Breast epithelium (tissue), 4 donors: ENCODE data around the gene CNTN5. TPM values are rescaled to one million over a fixed set of nuclear protein-coding genes. Genes with fewer than 3 reads are reported as not detected.

Source experiments
- DNase-seq, 2 donors: peaks; one replicate each; pipeline ENCODE4 v3.0.0-alpha.2; 2019; ENCODE audit warnings: low spot score in 2 of 2
- H3K27ac ChIP-seq, 2 donors: fragments of 200-600 bp; sonication (generic) in 1 of 2; one replicate each; pipeline ENCODE4 v1.5.1; 2016 to 2019; ENCODE audit warnings: mild to moderate bottlenecking in 1 of 2
- H3K27me3 ChIP-seq, 2 donors: fragments of 200-600 bp; sonication (generic) in 1 of 2; one replicate each; pipeline versions ENCODE4 v1.5.1 to v1.6.0; 2017 to 2019; ENCODE audit warnings: control low read depth in 1 of 2, mild to moderate bottlenecking in 1 of 2
- H3K36me3 ChIP-seq: fragments of 200-600 bp; one replicate; pipeline ENCODE4 v1.5.1; 2019
- H3K4me1 ChIP-seq, 2 donors: fragments of 200-600 bp; sonication (generic); one replicate each; pipeline ENCODE4 v1.5.1; 2016 to 2019; ENCODE audit warnings: control low read depth in 1 of 2
- H3K4me3 ChIP-seq, 3 donors: fragments of 200-600 bp; sonication (generic); 1 replicate in 2 of 3; 2 replicates in 1 of 3; pipeline ENCODE4 v1.5.1; 2016 to 2019; ENCODE audit warnings: mild to moderate bottlenecking in 3 of 3, moderate library complexity in 2 of 3
- H3K9me3 ChIP-seq, 2 donors: fragments of 200-600 bp; sonication (generic) in 1 of 2; one replicate each; pipeline ENCODE4 v1.5.1; 2016 to 2019; ENCODE audit warnings: control low read depth in 1 of 2
- POLR2A ChIP-seq: fragments of 450-650 bp; IDR thresholded peaks from one replicate; pipeline ENCODE4 v1.6.1; 2016; ENCODE audit warnings: antibody characterized with exemption, mild to moderate bottlenecking, moderate library complexity
- POLR2AphosphoS5 ChIP-seq, 3 donors: sonication (generic); formaldehyde crosslinking; IDR thresholded peaks; one replicate each; pipeline ENCODE4 v1.6.1; 2017; ENCODE audit warnings: antibody characterized with exemption in 3 of 3
- intact Hi-C: fragments of 100-400 bp; cut with DNase I; formaldehyde crosslinking; loops from one replicate; pipeline ENCODE4 v1.15.1; 2023; ENCODE audit warnings: low total_unique reads
- total RNA-seq, 3 donors: library from RNA; depleted of rRNA; stranded (reverse); fragments of >200 nt; gene quantifications; one replicate each; pipeline ENCODE4 v1.1.0, GENCODE V29; 2016
- TF ChIP-seq, protein P1 (sequence below), 3 donors: fragments of 450-650 bp; IDR thresholded peaks; one replicate each; pipeline ENCODE4 v1.5.1; 2016 to 2017; ENCODE audit warnings: antibody characterized with exemption in 3 of 3, mild to moderate bottlenecking in 3 of 3, moderate library complexity in 3 of 3

The CNTN5 gene
- total RNA-seq, 3 donors from 2014 or later = not detected

DNA sequence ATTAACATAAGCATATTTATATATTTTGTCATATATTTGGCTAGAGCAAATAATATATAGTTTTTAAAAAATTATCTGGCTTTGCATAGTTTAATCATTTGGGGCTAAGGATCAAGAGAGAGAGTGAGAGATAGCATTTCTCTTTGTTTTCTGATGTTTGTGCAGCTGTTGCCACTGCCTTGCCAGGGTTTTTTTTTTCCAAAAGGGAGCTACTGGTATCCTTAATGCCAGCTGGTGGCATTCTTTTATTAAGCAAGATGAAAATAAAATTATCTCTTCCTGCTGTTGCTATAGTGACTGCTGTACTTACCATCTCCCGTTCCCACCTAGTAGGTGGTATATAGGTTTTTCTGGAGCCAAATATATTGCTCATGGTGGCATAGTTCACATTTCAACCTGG is 873.1 kb downstream of the CNTN5 start:
- no peak overlapping the region for H3K27ac ChIP-seq
- no peaks in the 10 kb centered on the region for H3K4me1 ChIP-seq
- intact Hi-C loops = no loop called here
- no peak overlapping the region for H3K4me3 ChIP-seq
- TF ChIP-seq POLR2AphosphoS5 (IDR thresholded peaks at IDR 0.05) (no peak), POLR2A (no peak)
- TF ChIP-seq, protein P1, sequence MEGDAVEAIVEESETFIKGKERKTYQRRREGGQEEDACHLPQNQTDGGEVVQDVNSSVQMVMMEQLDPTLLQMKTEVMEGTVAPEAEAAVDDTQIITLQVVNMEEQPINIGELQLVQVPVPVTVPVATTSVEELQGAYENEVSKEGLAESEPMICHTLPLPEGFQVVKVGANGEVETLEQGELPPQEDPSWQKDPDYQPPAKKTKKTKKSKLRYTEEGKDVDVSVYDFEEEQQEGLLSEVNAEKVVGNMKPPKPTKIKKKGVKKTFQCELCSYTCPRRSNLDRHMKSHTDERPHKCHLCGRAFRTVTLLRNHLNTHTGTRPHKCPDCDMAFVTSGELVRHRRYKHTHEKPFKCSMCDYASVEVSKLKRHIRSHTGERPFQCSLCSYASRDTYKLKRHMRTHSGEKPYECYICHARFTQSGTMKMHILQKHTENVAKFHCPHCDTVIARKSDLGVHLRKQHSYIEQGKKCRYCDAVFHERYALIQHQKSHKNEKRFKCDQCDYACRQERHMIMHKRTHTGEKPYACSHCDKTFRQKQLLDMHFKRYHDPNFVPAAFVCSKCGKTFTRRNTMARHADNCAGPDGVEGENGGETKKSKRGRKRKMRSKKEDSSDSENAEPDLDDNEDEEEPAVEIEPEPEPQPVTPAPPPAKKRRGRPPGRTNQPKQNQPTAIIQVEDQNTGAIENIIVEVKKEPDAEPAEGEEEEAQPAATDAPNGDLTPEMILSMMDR (IDR thresholded peaks at IDR 0.05) = no peak
- no peaks in the 10 kb centered on the region for H3K36me3 ChIP-seq
- DNase-seq = no peak
- peaks cover 12 to 21% of the 10 kb centered on the region in 2 donors for H3K9me3 ChIP-seq
- no peaks in the 10 kb centered on the region for H3K27me3 ChIP-seq

DNA sequence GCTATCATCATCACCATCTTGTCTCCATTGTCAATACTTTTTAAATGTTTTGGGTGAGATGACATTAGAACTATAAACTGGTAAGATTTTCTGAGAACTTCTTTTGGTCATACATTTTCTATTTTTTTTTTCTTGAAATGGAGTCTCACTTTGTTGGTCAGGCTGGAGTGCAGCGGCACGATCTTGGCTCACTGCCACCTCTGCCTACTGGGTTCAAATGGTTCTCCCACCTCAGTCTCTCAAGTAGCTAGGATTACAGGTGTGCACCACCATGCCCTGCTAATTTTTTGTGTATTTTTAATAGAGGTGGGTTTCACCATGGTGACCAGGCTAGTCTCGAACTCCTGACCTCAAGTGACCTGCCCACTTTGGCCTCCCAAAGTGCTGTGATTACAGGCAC is 880.4 kb downstream of the CNTN5 start:
- Histone ChIP-seq H3K27me3 (no peaks in the 10 kb centered on the region), H3K4me3 (no peak overlapping the region), H3K27ac (no peak overlapping the region), H3K9me3 (peaks cover 12 to 16% of the 10 kb centered on the region in 2 donors), H3K4me1 (no peaks in the 10 kb centered on the region), H3K36me3 (no peaks in the 10 kb centered on the region)
- intact Hi-C loops = no loop called here
- TF ChIP-seq, protein P1 (IDR thresholded peaks at IDR 0.05) = no peak
- no peak for TF ChIP-seq POLR2AphosphoS5 (IDR thresholded peaks at IDR 0.05)
- DNase-seq = no peak

DNA sequence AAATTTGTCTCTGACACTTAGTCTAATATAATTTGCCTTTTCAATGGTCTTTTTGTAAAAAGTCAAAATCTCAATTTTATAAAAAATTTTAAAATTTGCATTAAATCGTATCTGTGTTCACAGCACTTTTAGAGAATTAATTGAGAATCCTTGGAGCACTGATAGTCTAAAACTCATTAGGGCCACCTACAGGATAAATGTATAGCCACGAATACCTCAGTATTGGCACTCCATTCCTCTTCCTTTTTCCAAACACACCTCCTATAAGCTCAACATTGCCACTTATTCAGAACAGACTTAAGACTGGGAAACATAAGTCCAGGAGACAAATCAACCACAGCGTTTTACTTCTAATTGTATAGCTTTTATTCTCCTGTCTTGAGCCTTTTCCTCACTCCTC is 890.4 kb downstream of the CNTN5 start:
- Histone ChIP-seq H3K36me3 (no peaks in the 10 kb centered on the region), H3K27me3 (no peaks in the 10 kb centered on the region), H3K9me3 (no peaks in the 10 kb centered on the region), H3K4me3 (no peak overlapping the region), H3K4me1 (no peaks in the 10 kb centered on the region), H3K27ac (no peak overlapping the region)
- no peak for DNase-seq
- TF ChIP-seq POLR2A (no peak), POLR2AphosphoS5 (IDR thresholded peaks at IDR 0.05) (no peak)
- TF ChIP-seq, protein P1 (IDR thresholded peaks at IDR 0.05) = no peak
- intact Hi-C loops = no loop called here

DNA sequence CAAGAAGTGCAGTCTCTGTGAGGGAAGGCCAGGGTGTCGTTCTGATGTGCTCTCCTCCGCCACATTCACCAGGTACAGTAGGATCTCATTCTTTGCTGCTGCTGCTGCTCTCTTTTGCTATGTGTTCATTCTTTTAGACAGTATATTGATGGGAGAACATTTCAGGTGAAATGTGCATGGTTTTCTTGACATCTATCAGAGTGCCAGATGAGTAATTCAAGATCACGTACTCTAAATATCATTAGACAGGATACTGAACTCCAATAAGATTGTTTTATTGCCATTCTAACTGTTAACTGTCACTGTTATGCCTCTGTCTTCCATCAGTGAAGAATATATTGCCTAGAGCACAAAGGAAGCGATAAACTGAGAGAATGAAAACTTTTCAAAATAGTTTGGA is 895.3 kb downstream of the CNTN5 start:
- Histone ChIP-seq H3K4me1 (no peaks in the 10 kb centered on the region), H3K27ac (no peak overlapping the region), H3K4me3 (no peak overlapping the region), H3K9me3 (peaks cover 0 to 11% of the 10 kb centered on the region in 2 donors), H3K27me3 (no peaks in the 10 kb centered on the region), H3K36me3 (no peaks in the 10 kb centered on the region)
- no peak for DNase-seq
- intact Hi-C loops = no loop called here
- TF ChIP-seq POLR2AphosphoS5 (IDR thresholded peaks at IDR 0.05) (no peak), POLR2A (no peak)
- TF ChIP-seq, protein P1 (IDR thresholded peaks at IDR 0.05) = no peak

DNA sequence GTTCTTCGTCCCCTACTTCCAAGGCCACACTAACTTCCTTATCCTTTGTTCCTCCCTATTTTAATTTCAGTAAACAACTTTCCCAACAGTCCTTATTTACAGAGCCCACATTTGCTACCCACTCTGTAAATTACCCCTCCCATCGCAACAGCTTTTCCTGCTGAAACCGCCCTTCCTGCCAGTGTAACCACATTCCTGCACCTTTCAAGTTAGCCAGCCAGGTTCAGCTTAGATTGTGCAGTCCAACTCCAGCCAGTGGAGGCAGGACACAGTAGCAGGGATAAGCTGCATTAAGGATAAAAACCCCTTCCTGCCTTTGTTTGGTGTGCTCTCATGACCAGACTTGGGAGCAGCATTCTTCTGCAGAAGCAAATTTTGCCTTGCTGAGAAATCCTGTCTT is 898.0 kb downstream of the CNTN5 start:
- no peak overlapping the region for H3K4me3 ChIP-seq
- no peak for DNase-seq
- no peaks in the 10 kb centered on the region for H3K4me1 ChIP-seq
- H3K27me3 ChIP-seq = no peaks in the 10 kb centered on the region
- TF ChIP-seq POLR2A = no peak
- TF ChIP-seq POLR2AphosphoS5 (IDR thresholded peaks at IDR 0.05) = no peak
- TF ChIP-seq, protein P1 (IDR thresholded peaks at IDR 0.05) = no peak
- no peak overlapping the region for H3K27ac ChIP-seq
- H3K9me3 ChIP-seq = peaks cover 0 to 11% of the 10 kb centered on the region in 2 donors
- intact Hi-C loops = no loop called here
- no peaks in the 10 kb centered on the region for H3K36me3 ChIP-seq
